ENCODE results near the gene STX11. TPM values are rescaled to one million over a fixed set of nuclear protein-coding genes. Genes with fewer than 3 reads are reported as not detected.

STX11 gene
- total RNA-seq, 1 experiment from 2014 or later, result 0.17 TPM

DNA sequence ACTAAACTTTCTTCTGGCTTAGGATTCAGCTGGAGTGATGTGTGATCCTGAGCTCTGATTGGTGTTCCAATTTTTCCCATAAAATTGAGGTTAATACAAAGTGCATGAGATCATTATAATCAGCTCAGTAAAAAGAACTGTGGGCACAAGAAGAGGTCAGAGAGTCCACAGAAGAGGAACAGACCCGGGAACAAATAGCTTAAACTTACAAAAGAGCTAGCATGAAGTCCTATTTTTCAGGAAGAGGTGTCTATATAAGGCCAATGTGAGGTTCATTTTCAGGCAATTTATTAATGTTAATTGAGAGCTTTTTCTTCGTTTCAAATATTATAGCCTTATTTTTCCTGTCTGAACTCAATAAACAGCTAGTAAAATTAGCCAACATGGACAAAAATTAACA is 26.9 kb upstream of the STX11 start:
- Histone ChIP-seq H3K4me3 (no peak overlapping the region), H4K20me1 (ENCODE audit: insufficient read depth) (no peaks in the 10 kb centered on the region), H2AFZ (no peak overlapping the region), H3K4me1 (replicated peaks; ENCODE audit: insufficient read depth) (no peaks in the 10 kb centered on the region), H3K36me3 (ENCODE audit: low read depth) (no peaks in the 10 kb centered on the region), H3F3A (ENCODE audit: insufficient read depth, low read depth) (no peaks in the 10 kb centered on the region), H3K27ac (no peak overlapping the region), H3K4me2 (no peak overlapping the region), H3K79me2 (ENCODE audit: low read depth) (no peaks in the 10 kb centered on the region), H3K27me3 (ENCODE audit: insufficient read depth, low read depth) (no peaks in the 10 kb centered on the region), H3K9me2 (ENCODE audit: insufficient read depth) (no peaks in the 10 kb centered on the region), H3K9me3 (ENCODE audit: insufficient read depth, low read depth) (no peaks in the 10 kb centered on the region)
- intact Hi-C loops (cut with micrococcal nuclease; ENCODE audit: unreplicated experiment), result no loop called here
- no peak for DNase-seq
- ChIA-PET POLR2A (ENCODE audit: unreplicated experiment) (interaction anchor here (0.8 to 1.0 kb wide), 2 partner anchors 28 to 454 kb away, joined by 3 to 6 read pairs; partner anchors contain the start of gene SF3B5), CTCF (interaction anchor here (0.6 to 1.3 kb wide), 2 partner anchors 24 to 95 kb away, joined by 3 read pairs; no protein-coding TSS in a partner anchor)
- BruUV-seq (replicated peaks), result no TSS peak
- TF ChIP-seq EZH2 (IDR thresholded peaks at IDR 0.05; ENCODE audit: low read depth), result no peak
- TF ChIP-seq, protein P1, sequence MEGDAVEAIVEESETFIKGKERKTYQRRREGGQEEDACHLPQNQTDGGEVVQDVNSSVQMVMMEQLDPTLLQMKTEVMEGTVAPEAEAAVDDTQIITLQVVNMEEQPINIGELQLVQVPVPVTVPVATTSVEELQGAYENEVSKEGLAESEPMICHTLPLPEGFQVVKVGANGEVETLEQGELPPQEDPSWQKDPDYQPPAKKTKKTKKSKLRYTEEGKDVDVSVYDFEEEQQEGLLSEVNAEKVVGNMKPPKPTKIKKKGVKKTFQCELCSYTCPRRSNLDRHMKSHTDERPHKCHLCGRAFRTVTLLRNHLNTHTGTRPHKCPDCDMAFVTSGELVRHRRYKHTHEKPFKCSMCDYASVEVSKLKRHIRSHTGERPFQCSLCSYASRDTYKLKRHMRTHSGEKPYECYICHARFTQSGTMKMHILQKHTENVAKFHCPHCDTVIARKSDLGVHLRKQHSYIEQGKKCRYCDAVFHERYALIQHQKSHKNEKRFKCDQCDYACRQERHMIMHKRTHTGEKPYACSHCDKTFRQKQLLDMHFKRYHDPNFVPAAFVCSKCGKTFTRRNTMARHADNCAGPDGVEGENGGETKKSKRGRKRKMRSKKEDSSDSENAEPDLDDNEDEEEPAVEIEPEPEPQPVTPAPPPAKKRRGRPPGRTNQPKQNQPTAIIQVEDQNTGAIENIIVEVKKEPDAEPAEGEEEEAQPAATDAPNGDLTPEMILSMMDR (conservative IDR thresholded peaks at IDR 0.05), result no peak

DNA sequence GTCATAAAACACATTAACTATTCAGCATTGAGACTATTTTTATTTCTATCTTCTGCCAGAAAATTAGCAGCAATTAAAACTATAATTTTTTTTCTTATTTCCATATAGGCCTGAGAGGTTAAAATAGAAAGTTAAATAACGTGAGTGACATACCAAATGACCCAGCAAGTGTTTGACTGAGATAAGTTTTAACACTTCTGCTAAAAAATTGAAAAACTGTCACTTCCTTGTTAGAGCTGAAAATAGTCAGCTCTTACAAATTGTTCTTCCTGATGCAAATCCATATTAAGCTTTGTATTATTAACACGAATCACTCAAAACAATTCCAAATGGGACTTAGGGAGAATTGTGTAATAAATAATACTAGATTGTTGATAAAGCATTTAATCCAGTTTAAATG is 26.5 kb upstream of the STX11 start:
- no peak overlapping the region for H3K4me3 ChIP-seq
- DNase-seq, result no peak
- H4K20me1 ChIP-seq (ENCODE audit: insufficient read depth), result no peaks in the 10 kb centered on the region
- H3F3A ChIP-seq (ENCODE audit: insufficient read depth, low read depth), result no peaks in the 10 kb centered on the region
- no TSS peak for BruUV-seq (replicated peaks)
- no peak overlapping the region for H3K27ac ChIP-seq
- no peaks in the 10 kb centered on the region for H3K27me3 ChIP-seq (ENCODE audit: insufficient read depth, low read depth)
- ChIA-PET POLR2A (ENCODE audit: unreplicated experiment) (interaction anchor here (0.8 to 1.0 kb wide), 2 partner anchors 28 to 454 kb away, joined by 3 to 6 read pairs; partner anchors contain the start of gene SF3B5), CTCF (interaction anchor here (0.6 to 1.3 kb wide), 2 partner anchors 24 to 95 kb away, joined by 3 read pairs; no protein-coding TSS in a partner anchor)
- TF ChIP-seq, protein P1 (conservative IDR thresholded peaks at IDR 0.05), result no peak
- no peak for TF ChIP-seq EZH2 (IDR thresholded peaks at IDR 0.05; ENCODE audit: low read depth)
- H3K79me2 ChIP-seq (ENCODE audit: low read depth), result no peaks in the 10 kb centered on the region
- H3K4me2 ChIP-seq, result no peak overlapping the region
- H3K9me3 ChIP-seq (ENCODE audit: insufficient read depth, low read depth), result no peaks in the 10 kb centered on the region
- H3K36me3 ChIP-seq (ENCODE audit: low read depth), result no peaks in the 10 kb centered on the region
- H3K4me1 ChIP-seq (replicated peaks; ENCODE audit: insufficient read depth), result no peaks in the 10 kb centered on the region
- no peaks in the 10 kb centered on the region for H3K9me2 ChIP-seq (ENCODE audit: insufficient read depth)
- intact Hi-C loops (cut with micrococcal nuclease; ENCODE audit: unreplicated experiment), result no loop called here
- no peak overlapping the region for H2AFZ ChIP-seq

DNA sequence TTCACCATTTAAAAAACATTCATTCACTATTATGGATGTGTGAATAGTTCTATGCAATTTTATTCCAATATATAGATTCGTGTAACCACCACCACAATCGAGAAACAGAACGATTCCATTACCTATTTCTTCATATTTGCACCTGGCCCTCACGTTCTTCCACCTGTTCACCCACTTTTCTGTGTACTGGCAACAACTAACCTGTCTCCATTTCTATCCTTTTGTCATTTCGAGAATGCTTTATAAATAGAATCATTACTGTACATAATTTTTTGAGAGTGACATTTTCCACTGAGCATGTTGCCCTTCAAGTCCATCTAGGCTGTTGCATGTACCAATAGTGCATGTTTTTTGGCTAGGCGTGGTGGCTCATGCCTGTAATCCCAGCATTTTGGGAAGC is 23.2 kb upstream of the STX11 start:
- no peak overlapping the region for H3K4me3 ChIP-seq
- no peak overlapping the region for H2AFZ ChIP-seq
- ChIA-PET CTCF (no interaction called here), POLR2A (ENCODE audit: unreplicated experiment) (interaction anchor here (0.6 kb wide), 1 partner anchor 677 kb away, joined by 3 read pairs; the partner anchor contains the start of gene ADAT2)
- H3K4me2 ChIP-seq, result no peak overlapping the region
- no peaks in the 10 kb centered on the region for H3K9me3 ChIP-seq (ENCODE audit: insufficient read depth, low read depth)
- no peaks in the 10 kb centered on the region for H3K9me2 ChIP-seq (ENCODE audit: insufficient read depth)
- H3K27me3 ChIP-seq (ENCODE audit: insufficient read depth, low read depth), result no peaks in the 10 kb centered on the region
- H3K27ac ChIP-seq, result no peak overlapping the region
- no peak for TF ChIP-seq EZH2 (IDR thresholded peaks at IDR 0.05; ENCODE audit: low read depth)
- TF ChIP-seq, protein P1 (conservative IDR thresholded peaks at IDR 0.05), result no peak
- no peaks in the 10 kb centered on the region; the same call in 1 of the 2 replicates for H3F3A ChIP-seq (ENCODE audit: insufficient read depth, low read depth)
- peaks cover 13% of the 10 kb centered on the region for H3K4me1 ChIP-seq (replicated peaks; ENCODE audit: insufficient read depth)
- no peak for DNase-seq
- no TSS peak for BruUV-seq (replicated peaks)
- no peaks in the 10 kb centered on the region for H3K79me2 ChIP-seq (ENCODE audit: low read depth)
- intact Hi-C loops (cut with micrococcal nuclease; ENCODE audit: unreplicated experiment), result no loop called here
- H3K36me3 ChIP-seq (ENCODE audit: low read depth), result no peaks in the 10 kb centered on the region
- H4K20me1 ChIP-seq (ENCODE audit: insufficient read depth), result no peaks in the 10 kb centered on the region
